ENCODE measurements around the gene BTBD3. TPM values are rescaled to one million over a fixed set of nuclear protein-coding genes. Genes with fewer than 3 reads are reported as not detected.

The BTBD3 gene
- total and polyA plus RNA-seq, 2 donors from 2014 or later: 11.6 to 37.7 TPM

DNA sequence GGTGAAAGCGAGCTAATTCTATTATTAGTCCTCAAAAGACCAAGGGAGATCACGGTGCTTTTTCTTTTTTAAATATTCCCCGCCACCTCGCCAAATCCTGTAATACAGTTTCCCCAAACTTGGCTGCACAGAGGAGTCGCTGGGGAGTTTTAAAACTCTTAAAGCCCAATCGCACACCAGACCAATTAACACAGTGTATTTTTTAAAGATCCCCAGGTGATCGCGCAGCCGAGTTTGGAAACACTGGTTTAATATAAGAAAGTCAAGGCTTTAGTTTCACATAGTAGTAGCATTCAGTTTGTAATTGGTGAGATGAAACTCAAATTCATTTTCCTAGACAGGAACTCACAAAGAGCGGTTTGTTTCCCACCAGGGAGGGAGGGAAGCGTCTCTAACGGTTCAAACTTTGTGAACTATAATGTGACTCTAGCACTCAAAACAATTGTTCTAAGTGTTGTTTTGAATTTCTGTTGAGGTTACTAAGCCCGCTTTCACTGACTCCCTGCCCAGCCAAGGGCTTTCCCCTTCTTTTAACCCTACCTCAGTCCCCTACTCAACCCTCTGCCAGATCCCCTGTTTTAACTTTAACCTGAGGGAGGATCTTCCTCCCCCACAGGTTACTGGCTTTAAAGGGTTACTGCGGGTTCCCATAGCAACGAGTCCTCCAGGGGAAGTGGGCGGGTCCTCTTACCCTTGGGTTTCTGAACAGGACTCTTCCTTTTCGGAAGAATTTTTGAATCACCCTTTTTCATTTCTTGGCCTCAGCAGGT is 25.7 kb upstream of the BTBD3 start:
- DNase-seq (peak; percentile 71 to 95 (median 88)), FAIRE-seq (no peak)
- H3K9ac ChIP-seq (ENCODE audit: low read length in 3 of 3): peak overlapping the region; percentile 41 to 71 (median 70)
- intact Hi-C loops (cut with DNase I): no loop called here
- H3K4me1 ChIP-seq (ENCODE audit: control insufficient read depth in 2 of 3, insufficient read depth in 2 of 3, low read depth in 1 of 3, low read length in 3 of 3): peaks cover 0 to 12% (median 3%) of the 10 kb centered on the region in 3 donors
- peak overlapping the region; percentile 62 to 89 (median 83) for H3K4me3 ChIP-seq (ENCODE audit: low read length in 3 of 3)
- H3K9me3 ChIP-seq (ENCODE audit: control insufficient read depth in 2 of 3, insufficient read depth in 1 of 3, low read length in 3 of 3): no peaks in the 10 kb centered on the region
- TF ChIP-seq, protein P1, sequence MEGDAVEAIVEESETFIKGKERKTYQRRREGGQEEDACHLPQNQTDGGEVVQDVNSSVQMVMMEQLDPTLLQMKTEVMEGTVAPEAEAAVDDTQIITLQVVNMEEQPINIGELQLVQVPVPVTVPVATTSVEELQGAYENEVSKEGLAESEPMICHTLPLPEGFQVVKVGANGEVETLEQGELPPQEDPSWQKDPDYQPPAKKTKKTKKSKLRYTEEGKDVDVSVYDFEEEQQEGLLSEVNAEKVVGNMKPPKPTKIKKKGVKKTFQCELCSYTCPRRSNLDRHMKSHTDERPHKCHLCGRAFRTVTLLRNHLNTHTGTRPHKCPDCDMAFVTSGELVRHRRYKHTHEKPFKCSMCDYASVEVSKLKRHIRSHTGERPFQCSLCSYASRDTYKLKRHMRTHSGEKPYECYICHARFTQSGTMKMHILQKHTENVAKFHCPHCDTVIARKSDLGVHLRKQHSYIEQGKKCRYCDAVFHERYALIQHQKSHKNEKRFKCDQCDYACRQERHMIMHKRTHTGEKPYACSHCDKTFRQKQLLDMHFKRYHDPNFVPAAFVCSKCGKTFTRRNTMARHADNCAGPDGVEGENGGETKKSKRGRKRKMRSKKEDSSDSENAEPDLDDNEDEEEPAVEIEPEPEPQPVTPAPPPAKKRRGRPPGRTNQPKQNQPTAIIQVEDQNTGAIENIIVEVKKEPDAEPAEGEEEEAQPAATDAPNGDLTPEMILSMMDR (IDR thresholded peaks at IDR 0.05; ENCODE audit: borderline replicate concordance, extremely low read depth, insufficient read depth): no peak
- H3K27ac ChIP-seq (ENCODE audit: low read depth in 2 of 2, low read length in 2 of 2): peak overlapping the region; percentile 54 to 90
- H3K36me3 ChIP-seq (ENCODE audit: control insufficient read depth in 2 of 3, insufficient read depth in 3 of 3, low read length in 3 of 3): no peaks in the 10 kb centered on the region
- H3K27me3 ChIP-seq (ENCODE audit: control insufficient read depth, insufficient read depth, low read length): no peaks in the 10 kb centered on the region

DNA sequence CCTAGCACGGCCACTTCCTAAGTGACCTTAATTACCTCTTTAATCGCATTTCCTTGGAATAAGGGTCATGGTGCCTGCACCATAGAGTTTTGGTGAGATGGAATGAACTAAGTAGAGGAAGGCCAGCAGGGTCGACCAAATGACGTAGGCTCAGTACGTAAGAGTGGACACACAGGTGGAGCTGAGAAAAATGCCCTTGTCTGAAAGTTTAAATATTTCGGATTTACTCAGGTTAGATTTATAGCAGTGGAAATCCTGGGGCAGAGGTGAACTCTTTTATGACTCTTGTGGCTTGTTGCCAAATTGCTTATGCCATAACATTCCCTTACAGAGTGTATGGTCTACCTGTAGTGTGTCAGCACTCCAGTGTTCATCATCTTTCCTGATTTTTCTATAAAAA is 23.6 kb upstream of the BTBD3 start:
- H3K27me3 ChIP-seq (ENCODE audit: control insufficient read depth, insufficient read depth, low read length): no peaks in the 10 kb centered on the region
- H3K36me3 ChIP-seq (ENCODE audit: control insufficient read depth in 2 of 3, insufficient read depth in 3 of 3, low read length in 3 of 3): no peaks in the 10 kb centered on the region
- H3K27ac ChIP-seq (ENCODE audit: low read depth in 2 of 2, low read length in 2 of 2): no peak overlapping the region
- no peak overlapping the region for H3K9ac ChIP-seq (ENCODE audit: low read length in 3 of 3)
- intact Hi-C loops (cut with DNase I): no loop called here
- TF ChIP-seq, protein P1 (IDR thresholded peaks at IDR 0.05; ENCODE audit: borderline replicate concordance, extremely low read depth, insufficient read depth): no peak
- DNase-seq: peak in 2 of 5 donors; percentile 31 to 35
- no peaks in the 10 kb centered on the region for H3K9me3 ChIP-seq (ENCODE audit: control insufficient read depth in 2 of 3, insufficient read depth in 1 of 3, low read length in 3 of 3)
- H3K4me1 ChIP-seq (ENCODE audit: control insufficient read depth in 2 of 3, insufficient read depth in 2 of 3, low read depth in 1 of 3, low read length in 3 of 3): peaks cover 0 to 12% (median 3%) of the 10 kb centered on the region in 3 donors
- no peak for FAIRE-seq
- H3K4me3 ChIP-seq (ENCODE audit: low read length in 3 of 3): no peak overlapping the region

DNA sequence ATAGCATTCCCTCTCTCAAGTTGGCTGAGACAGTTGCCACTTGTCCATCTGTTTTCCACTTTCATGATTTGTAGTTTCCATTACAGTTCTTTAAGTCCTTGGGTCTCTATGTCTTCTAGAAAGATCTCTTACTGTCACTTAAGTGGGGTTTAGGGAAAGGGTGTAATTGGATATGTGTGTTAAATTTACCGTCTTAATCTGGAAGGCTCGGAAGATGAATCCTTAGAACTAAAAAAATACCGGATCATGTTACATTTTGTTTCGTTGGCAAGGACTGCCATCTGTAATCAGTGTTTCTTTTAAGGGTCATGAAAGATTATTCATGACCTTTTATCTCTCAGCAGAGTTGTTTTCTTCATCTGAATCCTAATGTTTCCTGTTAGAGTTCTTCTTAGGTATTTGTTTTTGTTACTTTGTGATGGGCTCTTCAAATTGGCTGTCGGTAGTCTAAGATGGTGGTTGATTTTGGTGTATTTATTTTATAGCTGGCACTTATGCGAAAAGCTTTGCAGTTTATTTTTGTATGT is 21.8 kb upstream of the BTBD3 start:
- H3K4me1 ChIP-seq (ENCODE audit: control insufficient read depth in 2 of 3, insufficient read depth in 2 of 3, low read depth in 1 of 3, low read length in 3 of 3): peaks cover 0 to 9% (median 3%) of the 10 kb centered on the region in 3 donors
- no peaks in the 10 kb centered on the region for H3K27me3 ChIP-seq (ENCODE audit: control insufficient read depth, insufficient read depth, low read length)
- intact Hi-C loops (cut with DNase I): no loop called here
- peak overlapping the region in 1 of 3 donors; percentile 1 for H3K4me3 ChIP-seq (ENCODE audit: low read length in 3 of 3)
- no peaks in the 10 kb centered on the region for H3K9me3 ChIP-seq (ENCODE audit: control insufficient read depth in 2 of 3, insufficient read depth in 1 of 3, low read length in 3 of 3)
- no peak for FAIRE-seq
- H3K9ac ChIP-seq (ENCODE audit: low read length in 3 of 3): no peak overlapping the region
- TF ChIP-seq, protein P1 (IDR thresholded peaks at IDR 0.05; ENCODE audit: borderline replicate concordance, extremely low read depth, insufficient read depth): no peak
- DNase-seq: peak in 2 of 5 donors; percentile 34 to 59
- H3K27ac ChIP-seq (ENCODE audit: low read depth in 2 of 2, low read length in 2 of 2): no peak overlapping the region
- no peaks in the 10 kb centered on the region for H3K36me3 ChIP-seq (ENCODE audit: control insufficient read depth in 2 of 3, insufficient read depth in 3 of 3, low read length in 3 of 3)

Data from kidney (tissue), 14 donors.